ENCODE results near the gene PUM1. TPM values are rescaled to one million over a fixed set of nuclear protein-coding genes. Genes with fewer than 3 reads are reported as not detected.

PUM1 gene
- total and polyA plus RNA-seq, 10 of the 15 experiments (the other 5 are each of a cell fraction or from before 2014, with no cell fraction given): 21.4 to 75.3 (median 42.4) TPM

- H4K20me1 ChIP-seq (ENCODE audit: control insufficient read depth, insufficient read depth): no peaks in the 10 kb centered on the region
- H3K4me1 ChIP-seq (ENCODE audit: control insufficient read depth, insufficient read depth, low read length): no peaks in the 10 kb centered on the region
- WGBS (ENCODE audit: insufficient coverage, insufficient replicate concordance, low lambda C conversion rate, missing lambda C conversion rate): 90% methylated on average over 7 of the region's 7 CpGs
- no peak overlapping the region for H3K4me3 ChIP-seq
- FAIRE-seq: no peak
- no peaks in the 10 kb centered on the region for H3K27me3 ChIP-seq (replicated peaks in 1 of 2; ENCODE audit: control insufficient read depth in 2 of 2, insufficient read depth in 2 of 2, low read length in 1 of 2)
- in situ Hi-C loops (cut with MboI) (no loop called here), intact Hi-C loops (cut with micrococcal nuclease; ENCODE audit: unreplicated experiment) (no loop called here)
- ChIA-PET CTCF (interaction anchor here (1.3 kb wide), 2 partner anchors 11 to 17 kb away, joined by 4 to 5 read pairs; no protein-coding TSS in a partner anchor), RAD21 (ENCODE audit: unreplicated experiment) (no interaction called here), SMC1A (ENCODE audit: uncharacterized antibody, unreplicated experiment) (interaction anchor here (1.0 to 1.4 kb wide), 3 partner anchors 10 to 27 kb away, joined by 3 to 4 read pairs (median 4); no protein-coding TSS in a partner anchor), POLR2A (interaction anchor here (0.5 kb wide), 1 partner anchor 798 kb away, joined by 4 read pairs; no protein-coding TSS in a partner anchor)
- DNase-seq (ENCODE audit: low read depth, low spot score): no peak
- no peaks in the 10 kb centered on the region; the same call in none of the 2 replicates for H3K79me2 ChIP-seq (ENCODE audit: control insufficient read depth, insufficient read depth, low read length)
- H2AFZ ChIP-seq (ENCODE audit: control insufficient read depth, low read depth, low read length): no peak overlapping the region
- H3K4me2 ChIP-seq (ENCODE audit: control insufficient read depth, insufficient read depth): no peak overlapping the region
- no TSS peak for BruUV-seq (replicated peaks)
- H3K9me3 ChIP-seq (replicated peaks; ENCODE audit: control insufficient read depth, insufficient read depth, low read length): no peaks in the 10 kb centered on the region
- ATAC-seq: no peak
- no peak for TF ChIP-seq HDAC2 (IDR thresholded peaks at IDR 0.05)
- no peak for TF ChIP-seq RB1 (IDR thresholded peaks at IDR 0.05; ENCODE audit: borderline replicate concordance)
- no peak overlapping the region for H3K27ac ChIP-seq (ENCODE audit: control insufficient read depth, insufficient read depth)
- H3K9ac ChIP-seq (ENCODE audit: control insufficient read depth, insufficient read depth, low read length): no peak overlapping the region
- peaks cover 12 to 33% of the 10 kb centered on the region in 2 experiments for H3K36me3 ChIP-seq (ENCODE audit: control insufficient read depth in 2 of 2, insufficient read depth in 2 of 2, low read length in 1 of 2)
Measured at GRCh38 chr1:30964706-30965105, 100.8 kb downstream of the PUM1 start.

- no peak for FAIRE-seq
- CTCF ChIA-PET: interaction anchor here (0.8 kb wide), 1 partner anchor 14 kb away, joined by 3 read pairs; no protein-coding TSS in a partner anchor
Measured at GRCh38 chr1:30962609-30963508, 102.7 kb downstream of the PUM1 start.

More at GRCh38 chr1:30962609-30963508, 102.7 kb downstream of the PUM1 start:
- ChIA-PET SMC1A (ENCODE audit: uncharacterized antibody, unreplicated experiment) (interaction anchor here (1.2 to 1.5 kb wide), 2 partner anchors 38 to 41 kb away, joined by 3 read pairs; no protein-coding TSS in a partner anchor), POLR2A (no interaction called here), RAD21 (ENCODE audit: unreplicated experiment) (interaction anchor here (1.3 kb wide), 1 partner anchor 41 kb away, joined by 3 read pairs; no protein-coding TSS in a partner anchor)
- in situ Hi-C loops (cut with MboI) (no loop called here), intact Hi-C loops (cut with micrococcal nuclease; ENCODE audit: unreplicated experiment) (no loop called here)
- Histone ChIP-seq H3K4me1 (ENCODE audit: control insufficient read depth, insufficient read depth, low read length) (no peaks in the 10 kb centered on the region), H3K27me3 (replicated peaks in 1 of 2; ENCODE audit: control insufficient read depth in 2 of 2, insufficient read depth in 2 of 2, low read length in 1 of 2) (no peaks in the 10 kb centered on the region), H3K4me2 (ENCODE audit: control insufficient read depth, insufficient read depth) (no peak overlapping the region), H3K9ac (ENCODE audit: control insufficient read depth, insufficient read depth, low read length) (no peak overlapping the region), H3K4me3 (no peak overlapping the region), H3K79me2 (ENCODE audit: control insufficient read depth, insufficient read depth, low read length) (peaks cover 2% of the 10 kb centered on the region), H3K9me3 (replicated peaks; ENCODE audit: control insufficient read depth, insufficient read depth, low read length) (no peaks in the 10 kb centered on the region), H3K27ac (ENCODE audit: control insufficient read depth, insufficient read depth) (no peak overlapping the region), H4K20me1 (ENCODE audit: control insufficient read depth, insufficient read depth) (no peaks in the 10 kb centered on the region), H3K36me3 (ENCODE audit: control insufficient read depth in 2 of 2, insufficient read depth in 2 of 2, low read length in 1 of 2) (peaks cover 9 to 35% of the 10 kb centered on the region in 2 experiments), H2AFZ (ENCODE audit: control insufficient read depth, low read depth, low read length) (no peak overlapping the region)
- WGBS (ENCODE audit: insufficient coverage, insufficient replicate concordance, low lambda C conversion rate, missing lambda C conversion rate): 43% methylated on average over 6 of the region's 6 CpGs
- peak; percentile 46 for ATAC-seq
- DNase-seq (ENCODE audit: low read depth, low spot score): no peak
- no TSS peak for BruUV-seq (replicated peaks)
- TF ChIP-seq BCL11A (IDR thresholded peaks at IDR 0.05; ENCODE audit: low read depth, low read length) (no peak), NFXL1 (IDR thresholded peaks at IDR 0.05; ENCODE audit: borderline replicate concordance) (no peak), FOXK2 (IDR thresholded peaks at IDR 0.05) (no peak), MEF2A (IDR thresholded peaks at IDR 0.05; ENCODE audit: insufficient read depth, low read depth, low read length) (no peak), NRF1 (conservative IDR thresholded peaks at IDR 0.05; ENCODE audit: low read depth, low read length) (no peak), TCF7 (IDR thresholded peaks at IDR 0.05; ENCODE audit: borderline replicate concordance) (no peak), KAT2A (conservative IDR thresholded peaks at IDR 0.05; ENCODE audit: control insufficient read depth, low read depth, low read length) (no peak), BRCA1 (IDR thresholded peaks at IDR 0.05; ENCODE audit: low read depth, low read length) (no peak), ZNF217 (IDR thresholded peaks at IDR 0.05) (no peak), SREBF1 (IDR thresholded peaks at IDR 0.05; ENCODE audit: low read length) (no peak)
- TF ChIP-seq, protein P1, sequence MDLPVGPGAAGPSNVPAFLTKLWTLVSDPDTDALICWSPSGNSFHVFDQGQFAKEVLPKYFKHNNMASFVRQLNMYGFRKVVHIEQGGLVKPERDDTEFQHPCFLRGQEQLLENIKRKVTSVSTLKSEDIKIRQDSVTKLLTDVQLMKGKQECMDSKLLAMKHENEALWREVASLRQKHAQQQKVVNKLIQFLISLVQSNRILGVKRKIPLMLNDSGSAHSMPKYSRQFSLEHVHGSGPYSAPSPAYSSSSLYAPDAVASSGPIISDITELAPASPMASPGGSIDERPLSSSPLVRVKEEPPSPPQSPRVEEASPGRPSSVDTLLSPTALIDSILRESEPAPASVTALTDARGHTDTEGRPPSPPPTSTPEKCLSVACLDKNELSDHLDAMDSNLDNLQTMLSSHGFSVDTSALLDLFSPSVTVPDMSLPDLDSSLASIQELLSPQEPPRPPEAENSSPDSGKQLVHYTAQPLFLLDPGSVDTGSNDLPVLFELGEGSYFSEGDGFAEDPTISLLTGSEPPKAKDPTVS (IDR thresholded peaks at IDR 0.05; ENCODE audit: low read depth, low read length): no peak

Data from GM12878 (cell line).